HG03442 (cell line): ENCODE measurements around the gene AHSA1.

Experiments
- ATAC-seq: cut with Tn5 transposase; IDR thresholded peaks from one replicate; pipeline ENCODE4 v1.9.1; 2021; ENCODE audit warnings: mild to moderate bottlenecking, moderate library complexity; ENCODE audit not compliant: unreplicated experiment

AHSA1 gene

DNA sequence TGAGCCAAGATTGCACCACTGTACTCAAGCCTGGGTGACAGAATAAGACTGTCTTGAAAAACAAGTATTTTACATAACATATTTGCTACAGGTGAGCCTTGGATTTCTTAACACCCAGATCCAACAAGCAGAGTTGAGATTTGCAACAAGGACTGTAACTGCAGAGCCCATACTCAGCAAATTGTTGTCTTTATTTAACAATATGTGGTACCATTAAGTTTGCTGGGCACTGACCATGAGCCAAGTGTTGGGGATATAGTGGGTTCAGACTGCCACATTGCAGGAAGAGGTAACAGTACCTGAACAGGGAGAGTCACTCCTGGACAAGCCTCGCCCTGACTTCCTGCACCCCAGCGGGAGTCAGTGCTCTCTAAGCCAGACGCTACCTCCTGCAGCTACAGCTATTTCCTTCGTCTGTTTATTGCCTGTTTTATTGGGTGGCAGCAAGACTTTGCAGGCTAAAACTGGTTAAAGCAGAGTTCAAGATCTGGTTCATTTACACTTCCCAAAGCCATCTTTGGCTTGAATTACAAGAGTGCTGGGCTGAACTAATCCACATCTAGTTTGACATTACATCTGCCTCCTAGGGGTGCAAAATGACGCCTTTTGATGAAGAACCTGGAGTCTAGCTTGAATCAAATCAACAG, 12.5 kb downstream of the AHSA1 start:
- no peak for ATAC-seq

DNA sequence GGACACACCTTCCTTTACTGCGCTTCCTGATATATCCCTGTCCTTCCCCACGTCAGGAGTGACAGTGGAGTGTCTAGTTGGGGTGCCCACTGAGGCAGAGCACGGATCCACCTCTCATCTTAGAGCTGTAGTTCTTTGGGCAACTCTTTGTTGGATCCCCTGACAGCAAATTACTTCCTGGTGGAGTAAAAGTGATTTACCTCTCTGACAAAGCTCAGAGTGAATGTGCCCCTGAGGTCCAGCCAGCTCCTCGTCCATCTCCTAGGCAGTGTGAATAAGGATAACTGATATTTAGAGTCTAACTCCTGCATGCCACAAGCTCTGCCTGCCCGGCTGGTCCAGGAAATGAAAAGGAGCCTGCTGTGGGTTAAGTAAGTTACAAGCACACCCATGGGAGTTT, 16.0 kb downstream of the AHSA1 start:
- no peak for ATAC-seq

DNA sequence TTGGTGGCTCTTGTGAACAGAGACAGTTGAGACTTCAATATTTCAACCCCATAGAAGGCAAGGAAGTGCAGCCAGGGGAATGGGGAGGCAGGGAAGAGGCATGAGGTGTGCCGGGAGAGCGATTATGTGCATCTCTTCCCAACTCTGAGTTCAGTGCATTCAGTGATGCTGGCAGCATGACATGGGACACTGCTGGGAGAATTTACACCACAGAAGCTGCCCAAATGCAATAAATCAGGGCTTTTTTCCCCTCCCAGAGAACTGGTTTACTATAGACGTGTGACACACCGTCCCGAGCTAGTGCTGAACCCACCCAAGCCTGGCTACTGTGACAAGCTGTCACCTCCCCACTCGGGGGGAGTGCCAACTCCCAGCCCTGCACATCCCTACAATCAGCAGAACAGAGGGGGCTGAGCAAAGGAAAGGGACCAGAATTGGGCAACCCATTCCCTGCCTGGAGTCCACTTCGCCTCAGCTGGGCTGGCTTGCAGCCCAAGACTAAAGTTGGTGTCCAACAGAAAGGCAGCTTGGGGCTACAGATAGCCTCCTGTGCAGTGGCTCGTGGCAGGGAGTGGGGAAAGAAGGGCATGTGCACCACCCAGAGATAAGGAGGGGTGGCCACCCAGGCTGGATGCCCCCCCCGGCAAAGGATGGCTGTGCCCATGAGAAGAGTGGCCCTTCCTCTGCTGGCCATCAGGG, 16.7 kb downstream of the AHSA1 start:
- ATAC-seq, result no peak

DNA sequence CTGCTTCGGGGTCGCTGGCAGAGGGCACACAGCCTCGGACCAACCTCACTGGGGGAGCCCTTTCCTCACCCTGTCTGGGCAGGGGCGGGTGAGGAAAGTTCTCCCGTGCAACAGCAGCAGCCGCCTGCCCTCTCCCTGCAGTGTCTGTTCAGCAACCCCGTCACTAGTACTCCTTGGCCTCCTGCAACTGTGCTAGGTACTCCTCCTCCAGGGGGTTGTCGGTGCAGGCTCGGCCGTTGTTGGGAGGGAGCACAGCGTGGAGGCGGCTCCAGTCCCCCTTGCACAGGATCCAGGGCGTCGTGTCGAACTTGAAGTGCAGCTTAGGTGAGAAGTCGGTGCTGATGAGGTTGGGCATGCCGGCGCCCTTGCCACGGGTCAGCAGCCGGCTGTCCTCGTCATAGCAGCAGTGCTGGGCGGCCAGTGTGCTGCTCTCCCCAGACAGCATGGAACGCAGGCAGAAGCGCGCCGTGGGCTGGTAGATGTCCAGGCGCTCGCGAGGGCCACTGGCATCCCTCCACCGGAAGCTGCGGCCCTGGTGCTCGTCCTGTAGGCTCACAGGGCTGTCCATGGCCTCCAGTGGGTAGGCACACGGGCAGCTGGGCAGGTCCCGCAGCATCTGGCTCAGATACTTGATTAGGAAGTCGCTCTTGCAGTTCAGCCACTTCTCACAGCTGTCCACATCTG, 17.7 kb downstream of the AHSA1 start:
- ATAC-seq, result no peak

DNA sequence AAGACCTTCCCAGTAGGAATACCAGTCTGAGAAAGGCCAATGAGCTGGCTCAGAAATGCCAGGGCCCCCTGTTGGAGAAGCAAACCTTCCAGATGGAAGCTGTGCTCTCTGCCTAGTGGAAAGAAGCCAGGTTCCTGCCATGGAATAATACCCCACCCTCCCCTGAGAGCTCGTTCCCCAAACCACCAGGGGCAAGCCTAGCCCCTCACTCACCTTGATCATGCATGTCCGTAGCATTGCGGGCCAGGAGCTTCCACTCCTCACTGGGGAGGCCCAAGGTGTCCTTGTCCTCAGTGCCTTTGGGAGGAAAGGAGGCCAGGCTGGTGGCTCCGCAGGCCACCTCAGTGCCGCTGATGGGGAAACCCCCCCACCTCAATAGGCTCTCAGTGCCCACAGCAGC, 20.1 kb downstream of the AHSA1 start:
- ATAC-seq, result no peak

DNA sequence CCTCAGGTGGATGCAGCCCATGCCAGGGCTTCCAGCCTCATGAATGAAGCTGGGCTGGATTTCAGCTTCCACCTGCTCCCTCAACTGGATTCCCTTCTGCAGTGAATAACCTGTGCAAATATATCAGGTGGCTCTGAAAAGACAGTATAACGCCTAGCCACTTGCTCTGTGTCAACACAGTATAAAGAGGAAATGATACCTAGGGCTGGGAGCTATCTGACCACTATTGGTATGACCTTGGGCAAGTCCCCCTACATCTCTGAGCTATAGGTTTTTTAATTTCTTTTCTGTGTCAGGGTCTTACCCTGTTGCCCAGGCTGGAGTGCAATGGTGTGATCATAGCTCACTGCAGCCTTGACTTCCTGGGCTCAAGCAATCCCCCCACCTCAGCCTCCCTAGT, 20.9 kb downstream of the AHSA1 start:
- peak; percentile 97 for ATAC-seq

DNA sequence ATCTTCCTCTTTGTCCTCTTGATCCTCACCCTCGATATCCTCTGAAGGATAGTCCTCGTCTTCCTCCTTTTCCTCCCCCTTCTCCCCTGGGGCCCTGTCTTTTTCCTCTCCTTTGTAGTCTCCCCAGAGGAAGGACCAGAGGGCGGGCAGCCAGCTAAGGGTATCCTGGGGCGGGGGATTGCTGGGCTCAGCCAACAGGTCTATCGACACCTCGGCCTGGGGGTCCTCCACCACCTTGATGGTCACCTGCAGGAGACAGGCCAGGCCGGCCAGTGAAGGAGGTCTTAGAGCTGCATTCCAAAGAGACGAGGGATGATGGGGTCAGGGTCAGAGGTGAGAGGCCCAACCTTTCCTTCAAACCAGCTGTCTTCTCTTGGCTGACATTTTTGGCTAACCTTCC, 24.5 kb downstream of the AHSA1 start:
- ATAC-seq, result no peak

DNA sequence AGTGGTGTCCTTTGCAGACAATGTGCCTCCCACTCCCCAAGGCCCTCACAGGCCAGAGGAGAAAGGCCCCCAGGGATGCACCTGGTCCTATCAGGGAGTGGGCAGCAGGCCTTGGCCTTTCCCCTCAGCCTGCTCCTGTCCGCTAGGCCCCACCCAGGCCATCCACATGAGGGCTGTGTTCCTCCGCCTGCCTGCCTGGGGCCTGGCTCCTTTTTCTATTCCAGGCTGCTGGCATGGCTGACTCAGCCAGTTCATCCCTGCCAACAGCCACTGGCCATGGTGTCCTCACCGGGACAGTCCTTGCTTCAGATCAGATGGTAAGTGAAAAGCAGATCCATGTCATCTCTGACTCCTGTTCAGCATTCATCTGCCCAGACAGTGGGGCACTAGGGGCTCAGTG, 27.4 kb downstream of the AHSA1 start:
- no peak for ATAC-seq

GRCh38 chr14:77485901-77486678, 28.2 kb downstream of the AHSA1 start:
- ATAC-seq, result no peak

DNA sequence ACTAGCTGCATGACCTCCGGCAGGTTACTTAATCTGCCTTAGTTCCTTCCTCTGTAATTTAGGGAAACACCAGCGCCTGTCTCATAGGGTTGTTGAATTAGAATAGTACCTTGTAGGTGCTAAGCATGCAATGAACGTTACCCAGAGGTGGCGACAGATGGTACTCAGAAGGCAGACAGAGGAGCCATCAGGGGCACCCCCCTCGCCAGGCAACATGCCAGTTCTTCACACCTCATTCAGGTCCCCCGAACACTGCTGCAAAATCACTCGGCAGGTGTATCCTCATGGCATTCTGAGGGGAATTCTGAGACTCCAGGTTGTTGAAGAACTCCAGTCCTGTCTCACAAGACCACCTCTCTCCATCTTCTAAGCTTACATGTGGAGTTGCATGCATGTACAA, 30.7 kb downstream of the AHSA1 start:
- ATAC-seq, result no peak

DNA sequence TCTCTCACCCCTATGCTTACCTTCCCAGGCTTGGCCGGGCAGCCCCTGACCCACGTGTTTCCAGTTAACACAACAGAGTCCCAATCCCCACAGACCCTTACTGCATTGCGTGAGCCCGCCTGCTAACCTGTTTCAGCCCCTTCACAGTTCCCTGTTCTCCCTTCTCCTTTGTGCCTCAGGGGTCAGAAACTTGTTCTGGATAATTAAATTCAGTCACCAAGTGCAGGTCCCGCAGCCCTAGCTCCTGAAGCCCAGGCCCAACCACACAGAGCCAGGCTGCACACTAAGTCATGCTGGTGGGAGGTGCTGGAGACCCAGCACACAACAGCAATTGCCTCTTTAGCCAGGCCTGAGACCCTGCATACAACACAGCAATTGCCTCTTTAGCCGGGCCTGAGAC, 31.1 kb downstream of the AHSA1 start:
- no peak for ATAC-seq

DNA sequence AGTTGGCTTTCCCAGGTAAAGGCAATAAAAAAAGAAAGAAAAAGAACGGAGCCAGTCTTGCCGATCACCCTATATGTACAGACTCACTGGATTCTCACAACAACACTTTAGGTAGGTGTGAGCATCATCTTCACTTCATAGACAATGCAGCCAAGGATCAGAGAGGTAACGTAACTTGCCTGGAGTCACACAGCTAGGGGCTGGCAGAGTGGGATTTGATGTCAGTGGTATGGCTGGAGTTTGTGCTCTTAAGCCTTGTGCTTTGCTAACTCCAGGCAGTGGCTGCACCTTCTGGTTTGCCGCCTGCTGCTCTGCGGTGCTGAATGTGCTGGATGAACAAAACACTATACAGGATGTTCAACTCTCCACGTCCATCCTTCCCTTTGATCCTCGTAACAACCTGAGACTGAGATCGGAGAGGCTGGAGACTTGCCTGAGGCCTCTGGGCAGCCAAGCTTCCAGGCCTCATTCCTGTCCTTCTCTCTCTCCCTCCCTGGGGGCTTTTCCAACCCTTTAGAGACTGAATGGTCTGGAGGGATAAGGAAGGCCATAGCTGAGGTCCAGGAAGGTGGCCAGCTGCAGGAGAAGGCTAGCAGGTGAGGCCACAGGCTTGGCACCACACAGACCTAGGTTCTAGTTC, 32.6 kb downstream of the AHSA1 start:
- no peak for ATAC-seq

DNA sequence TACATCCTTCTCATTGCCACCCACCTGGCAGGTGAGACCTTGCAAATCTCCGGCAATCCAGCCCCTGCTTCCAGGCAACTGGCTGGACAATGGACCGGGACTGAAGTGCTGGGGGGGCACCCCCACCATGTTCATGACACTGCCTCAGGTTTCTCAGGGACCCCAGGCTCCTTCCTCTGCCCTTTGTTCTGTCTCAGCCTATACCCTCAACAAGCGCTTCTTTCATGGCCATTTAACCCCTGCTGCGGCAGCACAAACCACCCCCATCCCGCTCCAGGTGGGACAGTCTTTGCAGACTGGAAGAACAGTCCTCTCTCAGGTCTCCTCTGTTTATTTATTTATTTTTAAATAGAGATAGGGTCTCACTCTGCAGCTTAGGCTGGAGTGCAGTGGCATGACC, 33.2 kb downstream of the AHSA1 start:
- ATAC-seq, result no peak

DNA sequence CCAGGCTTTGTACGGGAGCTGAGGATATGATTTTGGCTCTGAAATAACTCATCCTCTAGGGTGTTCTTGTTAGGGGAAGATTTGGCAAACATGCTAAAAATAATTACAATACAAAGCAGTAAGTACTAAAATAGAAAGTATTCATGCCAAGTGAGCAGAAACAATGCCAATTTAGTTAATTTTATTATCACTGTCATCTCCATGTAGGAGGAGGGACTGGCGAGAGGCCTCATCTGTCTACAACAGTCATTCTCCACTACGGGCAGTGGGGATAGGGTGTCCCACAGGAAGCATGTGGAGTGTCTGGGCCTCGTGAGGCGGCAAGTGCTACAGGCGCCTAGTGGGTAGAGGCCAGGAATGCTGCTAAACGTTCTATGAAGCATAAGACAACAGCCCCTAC, 37.4 kb downstream of the AHSA1 start:
- no peak for ATAC-seq

DNA sequence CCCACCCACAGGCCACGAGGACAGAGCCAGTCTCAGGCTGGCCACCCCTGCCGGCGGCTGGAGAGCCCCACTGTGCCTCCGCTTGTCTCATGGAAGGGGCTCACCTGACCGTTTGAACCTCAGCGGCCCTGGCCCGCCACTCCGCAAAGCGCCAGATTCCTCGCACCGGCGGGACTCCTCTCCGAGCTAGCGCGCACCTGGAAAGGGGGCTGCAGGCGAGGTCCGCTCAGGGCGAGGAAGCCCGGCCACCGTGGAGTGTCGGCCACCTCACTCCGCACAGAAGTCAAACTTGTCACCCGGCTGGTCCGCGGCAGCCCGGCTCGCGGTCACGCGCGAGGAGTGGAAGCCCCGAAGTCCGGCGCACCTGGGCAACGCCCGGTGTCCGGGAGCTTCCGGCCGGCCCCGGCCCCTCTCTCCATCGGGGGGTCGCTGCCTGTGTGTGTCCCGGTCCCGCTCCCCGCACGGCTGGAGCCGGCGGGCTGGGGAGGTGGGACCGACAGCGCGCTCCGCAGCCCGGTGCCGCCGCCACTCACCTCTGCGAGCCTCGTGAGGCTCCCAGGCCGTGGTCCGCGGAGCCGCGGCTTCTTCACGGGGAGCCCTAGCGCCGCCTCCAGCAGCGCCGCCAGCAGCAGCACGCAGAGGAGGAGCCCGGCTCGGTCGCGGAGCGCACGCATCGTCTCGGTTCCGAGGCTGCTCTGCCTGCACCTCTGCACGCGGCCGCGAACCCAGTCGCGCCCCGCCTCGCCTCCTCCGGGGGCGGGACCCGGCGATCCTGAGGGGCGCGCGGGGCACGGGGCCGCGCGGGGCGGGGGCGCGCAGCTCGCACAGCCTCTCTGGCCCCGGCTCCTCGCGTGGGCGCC, 40.5 kb downstream of the AHSA1 start, which contains the start of gene ISM2:
Gene ISM2, minus strand, starts transcription at position 697 of the 860 bp plus-strand sequence. Its CDS starts 23 bp downstream, at position 674.
- ATAC-seq, result peak; percentile 60

DNA sequence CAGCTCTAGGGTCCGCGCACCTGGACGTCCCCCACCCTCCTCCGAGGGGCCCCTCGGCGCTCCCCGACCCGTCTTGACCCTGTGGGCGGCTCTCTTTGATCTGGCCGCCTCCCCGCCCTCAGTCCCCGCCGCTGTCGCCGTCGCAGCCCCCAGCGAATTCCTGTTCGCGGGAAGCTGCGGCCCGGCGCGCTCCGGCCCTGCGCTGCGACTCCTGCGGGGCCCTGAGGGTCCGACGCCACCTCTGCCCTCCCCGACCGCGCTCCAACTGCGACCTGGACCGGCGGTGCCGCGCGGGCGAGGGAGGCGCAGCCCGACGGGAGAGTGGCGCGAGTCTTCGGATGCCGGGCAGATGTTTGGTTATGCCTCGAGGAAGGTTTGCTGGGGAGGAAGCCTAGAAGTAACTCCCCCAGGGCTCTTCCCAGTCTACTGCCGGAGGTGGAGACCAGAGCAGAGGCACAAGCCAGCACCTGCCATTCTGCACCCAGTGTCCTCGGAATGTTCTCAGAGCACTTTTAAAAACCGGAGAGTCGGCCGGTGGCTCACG, 41.2 kb downstream of the AHSA1 start:
- ATAC-seq, result peak; percentile 16

- no peak for ATAC-seq
Observed at GRCh38 chr14:77502109-77502782, 44.4 kb downstream of the AHSA1 start.

GRCh38 chr14:77503138-77503537, 45.2 kb downstream of the AHSA1 start:
- no peak for ATAC-seq

DNA sequence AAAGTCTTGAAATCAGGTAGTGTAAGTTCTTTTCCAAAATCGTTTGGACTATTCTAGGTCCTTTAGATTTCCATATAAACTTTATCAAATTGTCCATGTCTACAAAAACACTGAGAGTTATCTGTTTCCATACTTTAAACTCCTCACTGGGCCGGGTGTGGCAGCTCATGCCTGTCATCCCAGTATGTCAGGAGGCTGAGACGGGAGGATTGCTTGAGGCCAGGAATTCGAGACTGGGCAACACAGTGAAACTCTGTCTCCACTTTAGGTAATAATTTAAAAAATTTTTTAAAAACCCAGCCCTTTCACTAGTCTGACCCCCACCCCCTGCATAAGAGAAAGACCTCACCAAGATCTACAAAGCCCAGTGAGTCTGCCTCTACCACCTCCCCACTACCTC, 47.1 kb downstream of the AHSA1 start:
- no peak for ATAC-seq
